ENCODE results near the gene FLRT1.

FLRT1 gene

GRCh38 chr11:64048042-64048854, 12.5 kb downstream of the FLRT1 start:
- DNase-seq = no peak

DNA sequence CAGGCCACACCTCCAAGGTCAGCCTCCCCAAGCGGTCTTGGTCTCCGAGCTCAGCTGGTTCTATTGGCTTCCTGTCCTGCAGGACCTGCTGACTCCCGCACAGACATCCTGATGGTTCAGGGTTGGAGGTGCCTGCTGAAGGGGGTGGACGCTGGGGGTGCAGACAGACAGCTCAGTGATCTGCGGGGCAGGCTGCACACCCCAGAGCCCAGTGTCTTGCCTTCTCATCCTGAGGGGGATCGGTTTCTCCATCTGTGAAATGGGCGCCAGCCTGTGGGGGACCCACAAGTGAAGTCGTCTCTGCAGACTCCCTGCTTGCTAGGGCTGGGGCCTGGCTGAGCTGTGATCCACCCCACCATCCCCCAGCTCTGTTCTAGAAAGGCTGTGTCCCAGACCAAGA, 13.8 kb downstream of the FLRT1 start:
- DNase-seq = no peak

- DNase-seq = no peak
These were observed 15.6 kb downstream of the FLRT1 start for GRCh38 chr11:64051297-64051696.

DNA sequence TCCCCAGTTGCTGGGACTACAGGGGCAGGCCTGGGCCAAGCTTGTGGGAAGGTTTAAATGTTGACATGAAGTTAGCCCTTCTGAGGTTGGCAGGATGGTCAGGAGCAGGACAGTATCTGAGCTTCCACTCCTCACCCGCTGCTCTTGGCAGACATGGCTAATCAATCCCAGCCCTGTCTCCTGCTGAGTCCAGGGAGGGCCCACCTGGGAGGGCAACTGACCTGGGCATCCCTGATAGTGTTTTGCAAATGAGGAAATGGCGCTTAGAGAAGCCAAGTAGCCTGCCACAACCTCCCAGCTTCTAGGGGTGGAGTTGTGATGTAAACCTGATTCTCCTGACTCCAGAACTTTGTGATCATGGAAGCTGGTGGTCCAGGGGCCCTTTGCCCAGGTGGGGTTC, 16.7 kb downstream of the FLRT1 start:
- DNase-seq = no peak

GRCh38 chr11:64052938-64053622, 17.3 kb downstream of the FLRT1 start:
- no peak for DNase-seq

GRCh38 chr11:64053699-64054098, 18.0 kb downstream of the FLRT1 start:
- DNase-seq = no peak

DNA sequence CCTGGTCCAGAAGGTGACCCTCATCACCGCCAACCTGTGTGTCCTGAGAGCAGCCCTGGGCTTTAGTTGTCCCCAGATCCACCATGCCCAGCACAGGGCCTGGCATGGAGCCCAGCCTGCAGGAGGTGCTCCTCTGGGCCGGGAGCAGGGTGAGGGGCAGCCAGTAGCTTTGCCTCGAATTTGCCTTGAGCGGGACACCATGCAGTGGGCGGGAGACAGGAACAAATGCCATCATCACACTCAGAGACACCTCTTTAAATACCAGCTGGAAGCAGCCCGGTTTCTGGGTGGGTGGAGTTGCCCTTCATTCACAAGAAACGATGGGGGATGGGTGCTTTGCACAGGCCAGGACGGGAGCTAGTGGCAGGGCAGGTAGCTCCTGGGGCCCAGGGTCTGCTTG, 19.3 kb downstream of the FLRT1 start:
- DNase-seq = no peak

DNA sequence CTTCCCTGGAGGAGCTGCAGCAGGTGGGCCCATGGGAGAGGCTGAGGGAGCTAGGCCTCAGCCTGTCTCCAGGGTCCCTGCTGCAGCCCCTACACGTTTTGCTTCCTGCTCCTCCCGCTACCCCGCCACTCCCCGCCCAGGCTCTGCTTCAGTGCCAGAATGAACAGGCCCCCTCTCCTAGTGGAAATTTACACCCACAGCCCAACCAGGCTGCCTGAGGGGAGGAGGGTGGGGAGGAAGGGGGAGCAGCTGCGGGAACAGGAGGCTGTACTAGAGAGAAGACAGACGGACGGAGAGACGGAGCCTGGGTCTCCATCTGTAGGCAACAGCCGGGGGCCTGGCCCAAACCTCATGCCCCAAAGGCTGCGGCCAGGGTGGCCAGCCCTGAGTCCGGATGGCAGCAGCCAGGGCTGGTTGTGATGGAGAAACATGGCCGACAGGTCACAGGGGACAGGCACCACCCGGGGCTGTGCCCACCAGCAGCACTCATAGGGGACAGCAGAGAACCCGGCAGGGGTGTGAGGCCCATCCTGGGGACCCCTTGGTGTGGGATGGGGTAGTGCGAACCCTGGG, 20.6 kb downstream of the FLRT1 start:
- no peak for DNase-seq

- no peak for DNase-seq
These were observed 21.1 kb downstream of the FLRT1 start for GRCh38 chr11:64056861-64057260.

DNA sequence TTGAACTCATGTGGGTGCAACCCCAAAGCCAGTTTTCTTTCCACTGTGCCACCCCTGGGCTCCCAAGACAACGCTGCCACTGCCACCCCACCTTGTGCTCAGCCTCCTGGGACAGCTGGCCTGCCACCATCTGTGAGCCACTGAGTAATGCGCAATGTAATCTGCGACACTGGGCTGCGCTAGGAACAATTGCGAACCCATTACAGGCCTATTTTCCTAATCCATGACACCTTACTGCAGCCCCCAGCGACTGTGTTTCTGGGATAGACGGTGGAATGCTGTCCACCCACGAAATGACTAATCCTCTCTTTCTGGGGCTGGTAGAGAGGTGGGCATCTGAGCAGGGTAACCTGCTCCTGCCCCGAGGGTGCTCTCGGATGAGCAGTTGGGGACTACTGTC, 22.2 kb downstream of the FLRT1 start:
- DNase-seq = no peak

DNA sequence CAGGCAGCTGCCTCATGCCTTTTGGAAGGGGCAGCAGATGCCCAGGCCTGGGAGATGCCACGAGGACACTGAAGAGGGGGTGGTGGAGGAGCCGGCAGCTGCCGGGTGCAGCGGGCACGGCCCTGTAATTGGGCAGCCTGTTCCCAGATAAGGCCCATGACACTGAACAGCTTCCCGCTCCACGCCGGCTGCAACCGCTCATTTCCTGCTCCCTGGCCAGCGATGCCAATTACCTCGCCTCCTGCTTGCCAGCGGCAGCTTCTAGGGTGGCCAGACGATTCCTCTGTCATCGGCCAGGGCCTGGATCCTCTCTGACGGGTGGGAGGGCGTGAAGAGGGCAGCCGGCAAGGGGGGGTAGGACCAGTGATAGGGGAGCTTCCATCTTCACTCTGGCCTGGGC, 22.8 kb downstream of the FLRT1 start:
- no peak for DNase-seq

DNA sequence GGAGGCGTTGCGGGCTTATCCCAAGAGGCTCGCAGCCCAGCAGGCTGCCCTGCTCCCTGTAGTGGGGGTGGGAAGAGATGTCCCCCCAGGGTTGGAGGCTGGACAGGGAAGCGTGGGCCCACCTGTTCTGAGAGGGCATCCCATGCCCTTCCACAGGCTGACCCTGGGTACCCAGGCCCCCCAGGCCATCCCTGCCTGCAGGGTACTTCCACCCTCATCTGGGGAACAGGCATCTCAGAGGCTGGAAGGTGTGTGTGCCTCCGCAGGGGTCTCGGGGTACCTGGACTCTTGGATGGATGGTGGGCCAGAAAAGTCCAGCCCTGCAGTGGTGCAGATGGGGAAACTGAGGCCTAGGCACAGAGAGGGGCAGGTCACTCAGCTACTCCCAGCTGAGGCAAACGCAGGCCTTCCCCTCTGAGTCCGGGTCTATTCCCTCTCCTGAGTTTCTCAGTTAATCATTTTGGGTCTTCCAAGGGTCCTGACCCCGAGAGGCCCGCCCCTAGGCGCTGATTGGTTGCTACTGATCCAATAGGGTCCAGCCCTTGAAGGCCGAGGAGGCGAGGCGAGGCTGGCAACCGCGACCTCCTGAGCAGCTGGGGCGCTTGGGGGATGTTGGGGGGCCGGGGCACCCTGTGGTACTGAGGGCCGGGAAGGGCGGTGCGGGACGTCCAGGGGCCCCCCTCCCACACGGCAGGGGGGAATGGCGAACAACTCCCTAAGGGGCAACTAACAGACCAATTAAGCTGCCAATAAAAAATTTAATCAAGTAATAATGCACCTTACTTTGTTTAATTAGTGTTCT, 23.8 kb downstream of the FLRT1 start:
- DNase-seq = no peak

DNA sequence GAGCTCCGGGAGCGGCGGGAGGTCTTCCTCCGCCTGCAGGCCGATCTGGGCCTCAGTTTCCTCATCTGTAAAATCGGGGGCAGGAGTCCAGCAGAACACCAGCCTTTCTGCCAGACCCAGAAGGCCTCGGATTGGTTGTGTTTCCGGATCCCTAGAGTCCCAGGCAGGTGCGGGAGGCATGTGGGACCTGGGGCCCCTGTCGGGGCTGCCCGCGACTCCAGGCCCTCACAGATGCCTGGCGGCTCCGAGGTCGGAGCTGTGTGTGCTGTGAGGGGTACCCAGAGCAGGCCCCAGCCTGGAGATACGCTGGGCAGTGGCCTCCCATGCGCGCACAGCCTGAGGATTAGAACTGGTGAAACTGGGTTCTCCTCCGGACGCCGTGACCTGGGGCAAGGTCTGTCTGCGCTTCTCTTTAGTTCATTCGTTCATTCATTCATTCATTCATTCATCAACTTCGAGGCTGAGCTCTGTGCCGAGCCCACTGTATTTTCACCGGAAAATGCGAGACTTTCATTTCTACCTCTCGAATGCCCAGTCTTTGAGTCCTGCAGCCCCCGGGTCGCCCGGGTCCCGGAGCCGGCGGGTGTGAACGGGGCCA, 24.6 kb downstream of the FLRT1 start:
- no peak for DNase-seq

GRCh38 chr11:64060861-64061444, 25.2 kb downstream of the FLRT1 start:
- peak; percentile 71 for DNase-seq

- no peak for DNase-seq
These were observed 26.7 kb downstream of the FLRT1 start for GRCh38 chr11:64062185-64063039.

- no peak for DNase-seq
These were observed 28.0 kb downstream of the FLRT1 start for GRCh38 chr11:64063777-64064176.

- DNase-seq = no peak
These were observed 28.8 kb downstream of the FLRT1 start for GRCh38 chr11:64064374-64065140.

GRCh38 chr11:64065141-64065465, 29.4 kb downstream of the FLRT1 start:
- DNase-seq = no peak

- DNase-seq = no peak
These were observed 30.0 kb downstream of the FLRT1 start for GRCh38 chr11:64065712-64066111.

GRCh38 chr11:64067230-64067993, 31.7 kb downstream of the FLRT1 start:
- no peak for DNase-seq

All from hematopoietic multipotent progenitor cell treated with erythropoietin and hydrocortisone succinate and interleukin-3 and kit ligand, for 4 days (in vitro differentiated cells).